ENCODE data around the gene ARHGAP26.

ARHGAP26 gene

DNA sequence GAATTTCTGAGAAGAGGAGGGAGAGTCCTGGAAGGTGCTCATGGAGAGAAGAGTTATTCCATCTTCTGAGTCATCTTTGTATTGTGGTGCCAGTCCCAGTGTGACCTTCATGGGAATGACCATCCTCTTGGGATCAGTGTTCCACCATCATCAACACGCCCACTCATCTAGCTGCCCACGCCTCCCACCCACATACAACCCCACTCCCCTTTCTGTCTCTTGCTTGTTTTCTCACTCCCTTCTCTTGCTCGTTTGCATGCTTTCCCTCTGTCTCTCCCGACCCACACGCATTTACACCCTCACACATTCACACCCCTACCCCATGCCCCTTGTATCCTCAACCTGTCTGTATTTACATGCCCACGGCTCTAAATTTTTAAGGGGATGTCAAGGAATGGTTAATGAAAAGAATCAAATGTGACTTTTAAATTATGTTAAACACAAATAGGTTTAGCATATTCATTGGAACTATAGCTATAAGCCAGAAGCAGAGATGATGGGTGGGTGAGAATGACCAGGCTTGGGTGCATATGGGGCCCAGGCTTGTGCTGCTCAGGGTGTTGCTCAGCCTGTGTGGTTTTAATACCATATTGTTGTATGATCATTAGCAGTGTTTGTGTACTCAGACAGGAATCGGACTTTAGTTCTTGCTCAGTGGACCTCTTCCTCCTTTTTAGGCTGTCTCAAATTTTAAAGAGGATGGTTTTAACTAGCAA, 160.4 kb downstream of the ARHGAP26 start:
- no peak overlapping the region for H3K27ac Mint-ChIP-seq
- H3K4me3 Mint-ChIP-seq = no peak overlapping the region
- peaks cover 25% of the 10 kb centered on the region for H3K4me1 Mint-ChIP-seq (ENCODE audit: low read depth)
- peaks cover 21% of the 10 kb centered on the region for H3K36me3 Mint-ChIP-seq (ENCODE audit: low read depth)
- DNase-seq (ENCODE audit: low spot score) = no peak
- H3K9me3 Mint-ChIP-seq = no peaks in the 10 kb centered on the region
- H3K27me3 Mint-ChIP-seq (ENCODE audit: low read depth) = no peaks in the 10 kb centered on the region

DNA sequence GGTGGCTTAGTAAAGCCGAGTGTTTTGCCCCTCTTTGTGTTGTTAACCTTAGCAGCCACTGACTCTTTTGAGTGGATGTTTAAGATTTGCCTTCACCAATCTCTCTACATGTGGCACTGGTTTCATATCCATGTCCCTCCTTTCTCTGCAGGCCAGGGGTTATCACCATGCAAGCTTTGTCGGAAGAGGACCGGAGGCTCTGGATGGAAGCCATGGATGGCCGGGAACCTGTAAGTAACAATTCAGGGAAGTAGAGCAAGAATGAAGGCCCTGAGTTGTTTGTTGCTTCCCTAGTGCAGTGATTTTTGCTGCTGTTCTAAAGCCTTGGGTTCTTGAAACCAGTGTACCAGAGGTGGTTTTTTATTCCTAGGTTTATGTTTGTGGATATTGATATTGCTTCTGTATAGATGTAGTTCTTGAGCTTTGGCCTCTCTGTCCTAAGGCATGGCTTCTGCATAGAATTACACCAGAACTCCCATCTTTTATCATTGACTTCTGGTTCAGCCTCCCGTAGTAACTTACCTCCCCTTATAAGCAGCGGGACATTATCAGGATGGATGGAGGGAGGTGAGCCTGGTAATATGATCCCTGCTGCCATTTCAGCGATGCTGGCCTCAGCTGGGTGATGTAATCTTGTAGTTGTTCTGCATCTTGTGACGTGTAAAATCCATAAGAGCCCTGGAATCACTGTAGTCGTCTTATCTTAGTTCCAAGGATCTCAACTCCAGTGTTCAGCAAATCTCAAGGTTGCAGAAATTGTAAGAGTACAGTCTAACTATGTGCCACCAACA, 161.9 kb downstream of the ARHGAP26 start:
- Mint-ChIP-seq H3K27me3 (ENCODE audit: low read depth) (no peaks in the 10 kb centered on the region), H3K4me3 (no peak overlapping the region), H3K27ac (no peak overlapping the region), H3K4me1 (ENCODE audit: low read depth) (peaks cover 20% of the 10 kb centered on the region), H3K9me3 (no peaks in the 10 kb centered on the region), H3K36me3 (ENCODE audit: low read depth) (peaks cover 21% of the 10 kb centered on the region)
- no peak for DNase-seq (ENCODE audit: low spot score)

DNA sequence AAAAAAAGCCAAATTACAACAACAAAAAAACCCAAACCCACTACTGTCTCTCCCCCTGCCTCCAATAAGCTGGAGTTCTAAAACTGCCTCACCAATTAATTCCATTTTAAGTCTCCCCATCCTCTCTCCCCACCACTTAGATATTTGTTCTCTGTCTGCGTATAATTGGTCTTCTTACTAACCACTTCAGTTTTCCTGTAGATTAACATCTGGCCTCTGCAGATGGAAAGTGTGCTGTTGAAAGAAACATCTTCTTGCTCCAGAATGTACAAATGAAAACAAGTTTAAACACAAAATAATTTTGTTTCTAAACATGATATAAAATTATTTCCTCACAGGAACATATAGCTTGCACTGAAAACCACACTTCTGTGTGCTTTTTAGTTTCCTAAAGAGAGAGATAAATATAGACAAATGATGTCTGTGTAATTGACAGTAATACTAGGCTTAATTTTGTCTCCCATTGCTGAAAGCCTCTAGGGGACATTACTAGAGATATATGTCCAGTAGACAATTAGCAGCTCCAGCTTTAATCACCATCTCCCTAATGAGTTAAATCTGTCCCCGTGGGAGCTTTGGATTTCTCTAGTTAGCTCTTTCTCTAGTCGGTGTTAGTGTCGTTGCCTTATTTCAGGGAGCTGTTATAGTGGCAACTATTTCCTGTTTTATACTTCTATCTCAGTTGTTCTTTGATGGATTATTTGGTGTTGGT, 164.0 kb downstream of the ARHGAP26 start:
- Mint-ChIP-seq H3K27ac (no peak overlapping the region), H3K4me3 (no peak overlapping the region), H3K27me3 (ENCODE audit: low read depth) (no peaks in the 10 kb centered on the region), H3K36me3 (ENCODE audit: low read depth) (peaks cover 19% of the 10 kb centered on the region), H3K4me1 (ENCODE audit: low read depth) (peaks cover 22% of the 10 kb centered on the region), H3K9me3 (no peaks in the 10 kb centered on the region)
- DNase-seq (ENCODE audit: low spot score) = no peak

DNA sequence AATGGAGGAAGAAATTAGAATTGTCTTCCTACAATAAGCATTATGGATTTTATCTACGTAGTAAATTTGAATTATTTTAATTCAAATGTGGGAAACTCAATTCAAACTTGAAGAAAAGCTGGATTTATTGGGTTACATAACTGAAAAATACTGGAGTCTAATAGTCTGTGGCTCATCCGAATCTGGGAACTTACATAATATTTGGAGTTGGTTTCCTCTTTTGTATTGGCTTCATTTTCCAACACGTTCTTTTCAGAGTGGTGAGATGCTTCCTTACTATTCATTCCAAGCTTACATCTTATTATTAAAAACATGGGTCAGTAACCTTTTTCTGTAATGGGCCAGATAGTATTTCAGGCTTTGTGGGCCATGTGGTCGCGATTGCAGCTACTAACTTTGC, 164.8 kb downstream of the ARHGAP26 start:
- Mint-ChIP-seq H3K27ac (no peak overlapping the region), H3K36me3 (ENCODE audit: low read depth) (peaks cover 21% of the 10 kb centered on the region), H3K27me3 (ENCODE audit: low read depth) (no peaks in the 10 kb centered on the region), H3K4me3 (no peak overlapping the region), H3K4me1 (ENCODE audit: low read depth) (peaks cover 16% of the 10 kb centered on the region), H3K9me3 (no peaks in the 10 kb centered on the region)
- DNase-seq (ENCODE audit: low spot score) = no peak

DNA sequence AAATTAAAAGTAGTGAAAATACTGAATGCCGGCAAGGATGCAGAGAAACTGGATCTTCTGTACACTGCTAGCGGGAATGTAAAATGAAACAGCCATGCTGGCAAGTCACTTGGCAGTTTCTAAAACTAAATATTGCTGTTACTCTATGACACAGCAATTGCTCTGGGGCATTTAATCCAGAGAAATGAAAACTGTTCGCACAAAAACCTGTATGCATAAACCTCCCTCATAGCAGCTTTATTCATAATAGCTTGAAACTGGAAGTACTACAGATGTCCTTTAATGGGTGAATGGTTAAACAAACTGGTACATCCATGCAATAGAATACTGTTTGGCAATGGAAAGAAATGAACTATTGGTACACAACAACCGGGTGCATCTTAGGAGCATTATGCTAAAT, 167.2 kb downstream of the ARHGAP26 start:
- H3K4me1 Mint-ChIP-seq (ENCODE audit: low read depth) = peaks cover 23% of the 10 kb centered on the region

DNA sequence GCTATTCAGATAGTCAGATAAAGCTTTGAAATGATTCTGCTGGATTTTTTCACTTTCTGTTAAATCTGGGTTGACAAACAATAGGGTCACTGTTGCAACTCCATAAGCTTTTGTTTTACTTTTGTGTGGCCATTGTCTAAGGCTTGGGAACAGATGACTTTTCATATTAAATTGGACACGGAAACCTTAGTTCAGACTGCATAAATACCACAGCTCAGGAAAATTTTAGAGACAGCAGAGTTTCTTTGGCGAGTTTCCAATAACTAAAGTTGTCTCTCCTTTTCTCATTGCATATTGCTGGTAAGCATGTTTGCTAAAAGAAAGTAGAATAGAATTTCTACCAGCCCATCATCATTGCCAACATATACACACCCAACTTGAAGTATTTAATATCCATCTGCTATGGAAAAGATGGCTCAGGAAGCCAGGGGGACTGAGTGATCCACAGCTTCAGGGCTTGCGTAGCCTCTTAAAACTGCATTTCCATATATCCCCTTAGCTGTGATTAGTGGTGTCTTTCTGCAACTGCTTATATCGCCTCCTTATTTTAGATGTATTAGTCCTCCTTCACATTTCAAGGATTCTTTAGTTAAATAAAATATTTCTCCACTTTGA, 168.2 kb downstream of the ARHGAP26 start:
- no peak for DNase-seq (ENCODE audit: low spot score)
- peaks cover 15% of the 10 kb centered on the region for H3K36me3 Mint-ChIP-seq (ENCODE audit: low read depth)
- no peak overlapping the region for H3K27ac Mint-ChIP-seq
- H3K27me3 Mint-ChIP-seq (ENCODE audit: low read depth) = no peaks in the 10 kb centered on the region
- H3K9me3 Mint-ChIP-seq = no peaks in the 10 kb centered on the region
- H3K4me1 Mint-ChIP-seq (ENCODE audit: low read depth) = peaks cover 23% of the 10 kb centered on the region
- no peak overlapping the region for H3K4me3 Mint-ChIP-seq

More for the DNA sequence above, 167.2 kb downstream of the ARHGAP26 start:
- H3K9me3 Mint-ChIP-seq = no peaks in the 10 kb centered on the region
- no peak overlapping the region for H3K27ac Mint-ChIP-seq
- no peak overlapping the region for H3K4me3 Mint-ChIP-seq
- DNase-seq (ENCODE audit: low spot score) = no peak
- no peaks in the 10 kb centered on the region for H3K27me3 Mint-ChIP-seq (ENCODE audit: low read depth)
- peaks cover 20% of the 10 kb centered on the region for H3K36me3 Mint-ChIP-seq (ENCODE audit: low read depth)

DNA sequence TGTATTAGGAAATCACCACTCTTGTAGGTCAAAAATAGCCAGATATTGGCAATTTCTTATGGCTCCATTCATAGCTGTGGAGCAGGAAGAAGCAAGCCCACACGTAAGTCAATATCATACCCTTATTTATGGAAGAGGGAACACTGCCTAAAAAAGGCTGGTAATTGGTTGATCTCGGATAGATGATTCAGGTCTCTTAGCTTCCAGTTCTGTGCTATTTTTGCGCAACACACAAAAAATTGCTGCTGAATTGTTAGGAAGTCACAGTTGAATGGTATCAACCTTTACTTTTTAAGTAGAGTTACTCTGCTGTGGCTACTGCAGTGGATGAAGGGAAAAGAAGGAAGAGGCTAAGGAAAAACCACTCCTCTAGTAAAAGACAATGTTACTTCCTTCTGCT, 168.8 kb downstream of the ARHGAP26 start:
- DNase-seq (ENCODE audit: low spot score) = no peak
- no peak overlapping the region for H3K4me3 Mint-ChIP-seq
- no peaks in the 10 kb centered on the region for H3K27me3 Mint-ChIP-seq (ENCODE audit: low read depth)
- no peaks in the 10 kb centered on the region for H3K9me3 Mint-ChIP-seq
- no peak overlapping the region for H3K27ac Mint-ChIP-seq
- peaks cover 11% of the 10 kb centered on the region for H3K36me3 Mint-ChIP-seq (ENCODE audit: low read depth)
- peaks cover 20% of the 10 kb centered on the region for H3K4me1 Mint-ChIP-seq (ENCODE audit: low read depth)

DNA sequence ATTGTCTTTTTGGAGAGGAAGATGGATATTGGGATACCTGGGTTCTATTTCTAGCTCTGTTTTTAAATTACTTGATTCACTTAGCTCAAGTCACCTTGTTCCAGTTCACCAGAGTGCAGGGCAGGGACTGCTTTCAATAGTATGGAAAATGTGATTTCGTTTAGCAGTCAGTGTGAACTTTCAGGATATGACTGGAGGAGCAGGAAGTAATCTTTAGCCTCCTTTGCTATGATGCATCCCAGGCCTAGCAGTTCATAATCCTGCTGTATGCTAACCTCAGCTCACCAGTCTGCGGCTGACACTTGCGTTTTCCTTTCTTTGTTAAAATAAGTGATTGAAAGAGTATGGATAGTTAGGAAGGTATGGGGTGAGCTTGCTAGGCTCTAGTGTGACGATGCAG, 169.7 kb downstream of the ARHGAP26 start:
- peaks cover 14% of the 10 kb centered on the region for H3K4me1 Mint-ChIP-seq (ENCODE audit: low read depth)
- no peak for DNase-seq (ENCODE audit: low spot score)
- peaks cover 6% of the 10 kb centered on the region for H3K36me3 Mint-ChIP-seq (ENCODE audit: low read depth)
- no peak overlapping the region for H3K27ac Mint-ChIP-seq
- H3K4me3 Mint-ChIP-seq = no peak overlapping the region
- H3K9me3 Mint-ChIP-seq = no peaks in the 10 kb centered on the region
- H3K27me3 Mint-ChIP-seq (ENCODE audit: low read depth) = no peaks in the 10 kb centered on the region

DNA sequence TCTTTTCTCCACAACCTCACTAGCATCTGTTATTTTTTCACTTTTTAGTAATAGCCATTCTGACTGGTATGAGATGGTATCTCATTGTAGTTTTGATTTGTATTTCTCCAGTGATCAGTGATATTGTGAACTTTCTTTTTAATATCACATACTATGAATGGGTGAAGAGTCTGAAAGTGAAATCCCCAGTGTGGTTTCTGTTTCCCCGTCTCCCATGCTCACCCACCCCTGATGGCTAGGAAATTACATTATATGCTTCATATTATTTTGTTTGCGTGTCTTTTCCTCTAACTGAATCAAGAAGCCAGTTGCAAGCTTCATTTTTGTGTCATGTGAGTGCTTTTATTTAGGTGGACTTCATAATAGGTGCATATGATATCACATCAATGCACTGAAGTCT, 171.1 kb downstream of the ARHGAP26 start:
- DNase-seq (ENCODE audit: low spot score) = no peak
- peaks cover 14% of the 10 kb centered on the region for H3K4me1 Mint-ChIP-seq (ENCODE audit: low read depth)
- no peak overlapping the region for H3K27ac Mint-ChIP-seq
- no peak overlapping the region for H3K4me3 Mint-ChIP-seq
- no peaks in the 10 kb centered on the region for H3K9me3 Mint-ChIP-seq
- no peaks in the 10 kb centered on the region for H3K27me3 Mint-ChIP-seq (ENCODE audit: low read depth)
- peaks cover 4% of the 10 kb centered on the region for H3K36me3 Mint-ChIP-seq (ENCODE audit: low read depth)

DNA sequence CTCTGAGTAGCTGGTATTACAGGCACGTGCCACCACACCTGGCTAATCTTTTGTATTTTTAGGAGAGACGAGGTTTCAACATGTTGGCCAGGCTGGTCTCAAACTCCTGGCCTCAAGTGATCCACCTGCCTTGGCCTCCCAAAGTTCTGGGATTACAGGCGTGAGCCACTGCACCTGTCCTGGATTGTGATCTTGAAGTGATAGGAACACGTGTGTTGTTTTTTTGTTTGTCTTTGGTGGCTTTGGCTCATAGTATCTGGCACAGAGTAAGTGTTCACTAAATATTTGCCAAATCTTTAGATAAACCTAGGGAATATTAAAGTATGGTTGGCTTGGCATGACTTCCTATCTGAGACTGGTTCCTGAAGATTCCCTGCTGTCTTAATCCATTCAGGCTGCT, 172.7 kb downstream of the ARHGAP26 start:
- peaks cover 4% of the 10 kb centered on the region for H3K36me3 Mint-ChIP-seq (ENCODE audit: low read depth)

DNA sequence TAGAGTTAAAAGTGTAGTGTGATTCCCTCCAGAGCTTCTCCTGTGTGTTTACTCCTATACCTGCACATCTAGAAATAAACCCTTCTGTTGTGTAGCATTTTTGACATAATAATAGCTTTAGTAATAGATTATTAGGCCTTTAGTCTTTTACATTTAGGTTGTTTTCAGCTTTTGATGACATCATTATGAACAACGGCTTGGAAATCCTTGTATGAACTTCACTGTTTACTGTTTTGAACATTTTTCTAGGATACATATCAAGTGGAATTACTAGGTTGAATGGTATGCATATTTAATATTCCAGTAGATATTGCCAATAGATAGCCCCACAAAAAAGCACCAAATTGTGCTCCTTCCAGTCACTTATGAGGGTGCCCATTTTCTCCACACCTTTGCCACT, 174.0 kb downstream of the ARHGAP26 start:
- no peak for DNase-seq (ENCODE audit: low spot score)
- Mint-ChIP-seq H3K27me3 (ENCODE audit: low read depth) (no peaks in the 10 kb centered on the region), H3K4me1 (ENCODE audit: low read depth) (peaks cover 14% of the 10 kb centered on the region), H3K27ac (no peak overlapping the region), H3K36me3 (ENCODE audit: low read depth) (peaks cover 4% of the 10 kb centered on the region), H3K4me3 (no peak overlapping the region), H3K9me3 (no peaks in the 10 kb centered on the region)

More for the DNA sequence above, 172.7 kb downstream of the ARHGAP26 start:
- DNase-seq (ENCODE audit: low spot score) = no peak
- peaks cover 15% of the 10 kb centered on the region for H3K4me1 Mint-ChIP-seq (ENCODE audit: low read depth)
- no peak overlapping the region for H3K27ac Mint-ChIP-seq
- no peaks in the 10 kb centered on the region for H3K9me3 Mint-ChIP-seq
- no peak overlapping the region for H3K4me3 Mint-ChIP-seq
- no peaks in the 10 kb centered on the region for H3K27me3 Mint-ChIP-seq (ENCODE audit: low read depth)

DNA sequence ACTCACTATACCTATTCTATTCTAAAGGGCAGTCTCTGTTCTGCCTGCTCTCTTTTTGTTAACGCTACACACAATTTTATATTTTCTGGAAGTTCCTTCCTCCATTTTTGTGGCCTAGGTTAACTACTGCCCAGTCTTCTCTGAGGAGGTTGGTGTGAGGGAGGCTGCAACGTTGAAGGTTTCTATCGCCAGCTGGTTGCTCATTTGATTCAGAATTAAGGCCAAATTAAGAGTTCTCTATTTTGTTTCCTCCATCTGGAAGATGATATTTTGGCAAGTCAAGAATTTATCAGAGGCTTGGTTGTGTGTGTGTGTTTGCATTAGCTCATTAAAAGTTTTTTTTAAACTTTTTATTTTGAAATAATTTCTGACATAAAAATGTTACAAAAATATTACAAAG, 175.1 kb downstream of the ARHGAP26 start:
- peaks cover 14% of the 10 kb centered on the region for H3K4me1 Mint-ChIP-seq (ENCODE audit: low read depth)
- DNase-seq (ENCODE audit: low spot score) = no peak
- no peaks in the 10 kb centered on the region for H3K27me3 Mint-ChIP-seq (ENCODE audit: low read depth)
- no peak overlapping the region for H3K27ac Mint-ChIP-seq
- peaks cover 5% of the 10 kb centered on the region for H3K36me3 Mint-ChIP-seq (ENCODE audit: low read depth)
- no peak overlapping the region for H3K4me3 Mint-ChIP-seq
- no peaks in the 10 kb centered on the region for H3K9me3 Mint-ChIP-seq

DNA sequence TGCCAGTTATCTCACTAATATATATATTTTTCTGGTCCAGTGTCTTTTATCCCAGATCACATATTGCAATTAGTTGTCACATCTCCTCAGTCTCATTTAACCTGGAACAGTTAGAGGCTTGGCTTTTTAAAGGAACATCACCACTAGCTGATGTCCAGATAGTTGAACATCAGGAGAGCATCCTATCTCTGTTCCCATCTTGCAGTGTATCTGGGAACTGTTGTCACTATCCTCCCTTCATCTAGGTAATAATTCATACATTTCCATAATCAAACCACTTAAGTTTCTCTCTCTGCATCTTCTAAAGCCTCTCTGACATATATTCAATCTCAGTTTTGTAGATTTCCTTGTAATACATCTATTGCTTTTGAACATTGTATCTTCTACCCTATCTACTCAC, 175.7 kb downstream of the ARHGAP26 start:
- Mint-ChIP-seq H3K4me3 (no peak overlapping the region), H3K9me3 (no peaks in the 10 kb centered on the region), H3K27me3 (ENCODE audit: low read depth) (no peaks in the 10 kb centered on the region), H3K4me1 (ENCODE audit: low read depth) (peaks cover 13% of the 10 kb centered on the region), H3K27ac (no peak overlapping the region), H3K36me3 (ENCODE audit: low read depth) (peaks cover 5% of the 10 kb centered on the region)
- DNase-seq (ENCODE audit: low spot score) = no peak

Measured in T-helper 2 cell treated with Interferon-gamma antibody and Interleukin-4, amounts not matched to agents 5 μg/mL and 100 μg/mL, for 36 hours (primary cell).